GM19467 (cell line): ENCODE measurements around the gene TTR.

Source experiments
- ATAC-seq: cut with Tn5 transposase; IDR thresholded peaks from one replicate; pipeline ENCODE4 v1.9.1; 2021; ENCODE audit warnings: mild to moderate bottlenecking, moderate library complexity; ENCODE audit not compliant: unreplicated experiment

Gene TTR

GRCh38 chr18:31578126-31578525 is 13.6 kb upstream of the TTR start:
- no peak for ATAC-seq

DNA sequence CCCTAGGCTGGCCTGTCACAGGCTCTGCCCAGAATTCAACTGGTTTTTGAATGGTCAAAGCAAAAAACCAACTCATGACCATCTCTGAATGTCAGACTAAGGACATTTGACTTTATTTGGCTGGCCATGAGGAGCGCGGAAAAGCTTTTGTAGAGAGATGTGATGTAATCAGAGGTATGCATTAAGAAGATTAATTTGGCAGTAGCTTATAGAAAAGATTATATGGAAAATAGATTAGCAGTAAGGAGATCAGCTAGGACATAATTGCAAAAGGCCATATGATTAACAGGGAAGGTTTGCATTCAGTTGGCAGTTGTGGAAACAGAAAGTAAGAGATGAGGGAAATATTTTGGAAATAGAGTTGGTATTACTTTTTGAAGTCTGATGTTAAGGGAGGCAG is 12.3 kb upstream of the TTR start:
- no peak for ATAC-seq

DNA sequence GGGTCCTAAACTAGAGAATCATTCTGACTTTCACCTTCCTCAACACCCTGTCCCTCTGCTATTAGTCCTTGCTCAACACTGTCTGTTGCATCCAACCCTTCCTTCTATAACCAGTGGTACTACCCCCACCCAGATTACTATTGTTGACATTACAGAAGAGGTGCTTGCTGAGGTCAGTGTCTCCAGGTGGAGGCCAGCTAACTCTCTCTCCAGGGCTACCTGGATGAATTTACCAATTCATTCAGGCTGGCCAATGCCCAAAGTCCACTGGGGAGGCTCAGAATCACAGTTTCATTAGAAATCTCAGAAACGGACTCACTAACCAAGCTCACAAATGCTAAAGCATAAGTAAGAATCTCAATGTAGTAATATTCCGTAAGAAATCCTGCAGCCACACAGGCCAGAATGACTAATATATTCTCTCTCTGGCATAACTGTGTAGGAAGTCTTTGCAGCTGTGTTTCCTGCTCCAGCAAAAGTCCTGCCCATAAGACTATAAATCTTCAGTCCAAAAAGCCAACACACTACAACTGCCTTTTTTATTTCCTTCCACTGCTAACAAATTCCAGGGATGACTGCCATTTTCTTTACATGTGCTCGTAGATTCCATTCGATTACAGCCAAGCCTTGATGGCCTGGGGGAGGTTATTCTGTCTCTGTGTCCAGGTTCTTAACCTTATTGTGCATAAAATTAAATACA is 10.0 kb upstream of the TTR start:
- no peak for ATAC-seq

GRCh38 chr18:31583185-31583854 is 8.4 kb upstream of the TTR start:
- ATAC-seq, result no peak

GRCh38 chr18:31585991-31586390 is 5.7 kb upstream of the TTR start:
- ATAC-seq, result no peak

DNA sequence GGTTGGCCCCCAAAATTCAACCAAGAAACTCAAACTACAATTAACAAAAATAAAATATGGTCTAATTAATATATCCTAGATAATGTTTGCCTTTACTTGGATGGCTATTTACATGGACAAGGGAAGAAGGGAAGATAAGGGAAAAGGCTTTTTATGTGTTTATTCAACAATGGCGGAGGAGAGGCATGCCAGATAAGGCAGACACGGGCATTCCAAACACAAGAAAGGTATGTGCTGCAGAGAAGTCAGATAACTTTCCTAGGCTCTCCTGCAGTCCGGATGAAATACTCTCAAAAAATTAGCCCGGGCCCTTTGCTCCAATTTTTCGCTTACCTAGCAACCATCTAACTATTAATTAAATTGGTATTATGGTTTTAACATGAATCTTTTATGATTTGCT is 5.1 kb upstream of the TTR start:
- no peak for ATAC-seq

DNA sequence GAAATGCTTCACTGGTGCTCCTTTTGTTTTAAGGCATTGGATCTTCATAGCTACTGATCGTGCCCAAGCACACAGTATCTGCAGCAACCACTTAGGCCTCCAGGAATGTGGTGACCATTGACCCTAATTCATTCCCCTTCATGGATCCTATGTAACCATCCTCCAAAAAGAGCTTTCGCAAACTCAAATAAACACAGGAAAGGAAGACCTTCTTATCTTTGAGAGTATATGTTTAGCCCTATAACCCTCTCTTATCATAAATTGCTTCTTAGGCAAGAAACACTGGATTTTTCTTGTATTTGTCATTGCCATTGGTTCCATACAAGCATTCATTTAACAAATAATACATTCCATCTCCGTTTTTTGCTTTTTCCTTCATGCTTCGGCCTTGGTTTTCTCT is 4.1 kb upstream of the TTR start:
- no peak for ATAC-seq

- no peak for ATAC-seq
These were observed 1.1 kb upstream of the TTR start for GRCh38 chr18:31590570-31590969.

- ATAC-seq, result no peak
These were observed 564 bp upstream of the TTR start for GRCh38 chr18:31591113-31591512.

GRCh38 chr18:31592506-31593157 is 955 bp downstream of the TTR start:
- ATAC-seq, result no peak

DNA sequence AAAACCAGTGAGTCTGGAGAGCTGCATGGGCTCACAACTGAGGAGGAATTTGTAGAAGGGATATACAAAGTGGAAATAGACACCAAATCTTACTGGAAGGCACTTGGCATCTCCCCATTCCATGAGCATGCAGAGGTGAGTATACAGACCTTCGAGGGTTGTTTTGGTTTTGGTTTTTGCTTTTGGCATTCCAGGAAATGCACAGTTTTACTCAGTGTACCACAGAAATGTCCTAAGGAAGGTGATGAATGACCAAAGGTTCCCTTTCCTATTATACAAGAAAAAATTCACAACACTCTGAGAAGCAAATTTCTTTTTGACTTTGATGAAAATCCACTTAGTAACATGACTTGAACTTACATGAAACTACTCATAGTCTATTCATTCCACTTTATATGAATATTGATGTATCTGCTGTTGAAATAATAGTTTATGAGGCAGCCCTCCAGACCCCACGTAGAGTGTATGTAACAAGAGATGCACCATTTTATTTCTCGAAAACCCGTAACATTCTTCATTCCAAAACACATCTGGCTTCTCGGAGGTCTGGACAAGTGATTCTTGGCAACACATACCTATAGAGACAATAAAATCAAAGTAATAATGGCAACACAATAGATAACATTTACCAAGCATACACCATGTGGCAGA is 3.6 kb downstream of the TTR start:
- ATAC-seq, result no peak

- no peak for ATAC-seq
These were observed 4.6 kb downstream of the TTR start for GRCh38 chr18:31596081-31596872.

GRCh38 chr18:31598021-31598805 is 6.5 kb downstream of the TTR start:
- ATAC-seq, result no peak

GRCh38 chr18:31603315-31603714 is 11.6 kb downstream of the TTR start:
- no peak for ATAC-seq

GRCh38 chr18:31606265-31606664 is 14.6 kb downstream of the TTR start:
- ATAC-seq, result no peak

GRCh38 chr18:31607384-31607783 is 15.7 kb downstream of the TTR start:
- ATAC-seq, result no peak

DNA sequence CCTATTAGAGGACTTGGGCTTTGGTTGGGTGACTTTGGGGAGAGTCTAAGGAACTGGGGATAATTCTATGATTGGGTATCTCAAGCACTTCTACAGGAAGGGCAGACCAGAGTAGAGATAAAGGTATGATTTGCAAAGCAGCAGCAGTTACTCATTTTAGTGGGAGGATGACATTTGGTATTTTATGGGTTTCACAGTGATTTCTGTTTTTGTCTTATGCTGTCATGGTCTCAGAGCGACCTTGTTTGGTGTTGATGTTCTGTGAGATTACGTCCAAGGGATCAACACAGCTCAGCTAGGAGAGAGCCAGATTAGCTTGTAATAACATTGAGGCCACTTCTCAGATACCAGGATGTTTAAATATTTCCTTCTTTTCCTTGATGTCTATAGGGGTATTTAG is 18.2 kb downstream of the TTR start:
- ATAC-seq, result no peak

GRCh38 chr18:31610286-31611205 is 18.9 kb downstream of the TTR start:
- ATAC-seq, result peak; percentile 54

- no peak for ATAC-seq
These were observed 19.8 kb downstream of the TTR start for GRCh38 chr18:31611511-31611910.
